Motor neuron (in vitro differentiated cells): ENCODE results near the gene CALCOCO1. TPM values are rescaled to one million over a fixed set of nuclear protein-coding genes. Genes with fewer than 3 reads are reported as not detected.
A peak's percentile ranks its signal among the peaks of the same experiment; 100 is the strongest.

Source experiments
- ATAC-seq, 8 experiments: fragments of 200-7000 bp; cut with Tn5 transposase; replicated peaks in 6 of 8; 2 replicates each; pipeline ENCODE4 v1.8.0; 2021; ENCODE audit warnings: mild to moderate bottlenecking in 8 of 8, moderate library complexity in 8 of 8
- H3K27ac ChIP-seq, 2 donors: fragments of 250-450 bp; sonication (Bioruptor Pico); 2 replicates each; pipeline ENCODE4 v1.9.0; 2021; ENCODE audit warnings: antibody characterized with exemption in 2 of 2, mild to moderate bottlenecking in 2 of 2, moderate library complexity in 1 of 2
- H3K4me1 ChIP-seq, 2 donors: fragments of 250-450 bp; sonication (Bioruptor Pico); replicated peaks in 1 of 2; 2 replicates each; pipeline ENCODE4 v1.6.1; 2021; ENCODE audit warnings: antibody characterized with exemption in 2 of 2, mild to moderate bottlenecking in 2 of 2, moderate library complexity in 1 of 2
- H3K4me3 ChIP-seq, 5 donors: fragments of 250-450 bp; sonication (Bioruptor Pico); 2 replicates each; pipeline ENCODE4 v1.9.0; 2021; ENCODE audit warnings: antibody characterized with exemption in 5 of 5, mild to moderate bottlenecking in 5 of 5, moderate library complexity in 4 of 5
- WGBS, 10 experiments: fragments of 450-650 bp; shearing (Covaris generic); methylation state at CpG; one replicate each; pipeline ENCODE4 v1.0.0; 2022; 5-methylcytosine and 5-hydroxymethylcytosine counted together
- in situ Hi-C, 9 experiments: fragments of 400-800 bp; cut with MboI; loops; one replicate each; pipeline ENCODE4 v1.15.0; 2021; ENCODE audit warnings: low sequenced_read_pairs in 9 of 9, low pct_unique_long_range_greater_than_20kb in 2 of 9; ENCODE audit not compliant: unreplicated experiment in 9 of 9
- total RNA-seq, 8 experiments: library from RNA; unstranded; fragments of 300-600 nt; gene quantifications; 2 replicates each; pipeline versions ENCODE4 v1.2.3 to v1.2.4, GENCODE V29; 2022

CALCOCO1 gene
- total RNA-seq, 8 experiments from 2014 or later: 28.8 to 141 (median 64.2) TPM

DNA sequence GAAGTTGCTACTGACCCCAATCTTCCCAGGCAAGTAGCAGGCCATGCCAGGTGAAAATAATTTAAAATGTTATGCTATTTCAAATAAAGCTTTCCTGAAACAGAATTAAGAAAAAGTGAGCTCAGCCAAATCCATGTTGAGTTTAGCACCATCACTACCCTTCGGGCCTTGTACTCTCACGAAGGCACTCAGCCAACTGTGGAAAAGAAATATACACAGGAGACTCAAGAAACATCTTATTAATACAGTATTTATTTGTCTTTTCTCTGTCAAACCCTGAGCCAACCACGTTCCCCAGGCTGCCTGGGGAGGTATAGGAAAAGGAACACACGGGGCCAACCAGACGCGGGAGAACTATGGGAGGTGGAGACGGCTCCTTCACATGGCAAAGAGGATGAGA lies 62.3 kb downstream of the CALCOCO1 start:
- 67 to 100% (median 89%) methylated on average over 1 to 7 of the region's 7 CpGs; no CpG with 5 or more reads in 1 of the 10 experiments for WGBS, 10 experiments
- peaks cover 0 to 4% of the 10 kb centered on the region in 2 donors for H3K4me1 ChIP-seq
- in situ Hi-C loops: loop anchor here in 2 of 9 experiments (25.0 kb wide), 1 partner anchor 128 kb away; no protein-coding TSS in a partner anchor
- no peak for ATAC-seq
- no peak overlapping the region for H3K27ac ChIP-seq
- no peak overlapping the region for H3K4me3 ChIP-seq

DNA sequence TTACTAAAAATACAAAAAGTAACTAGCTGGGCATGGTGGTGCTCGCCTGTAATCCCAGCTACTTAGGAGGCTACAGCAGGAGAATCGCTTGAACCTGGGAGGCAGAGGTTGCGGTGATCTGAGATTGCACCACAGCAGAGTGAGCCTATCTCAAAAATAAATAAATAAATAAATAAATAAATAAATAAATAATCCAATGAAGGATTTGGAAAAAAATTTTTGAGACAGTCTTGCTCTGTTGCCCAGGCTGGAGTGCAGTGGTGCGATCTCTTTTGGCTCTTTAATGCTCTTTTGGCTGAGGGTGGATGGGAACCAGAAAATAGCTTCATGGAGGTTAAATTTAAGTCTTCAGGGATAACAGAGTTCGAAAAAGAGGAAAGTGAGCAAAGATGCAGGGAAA lies 63.1 kb downstream of the CALCOCO1 start:
- Histone ChIP-seq H3K27ac (no peak overlapping the region), H3K4me1 (peaks cover 7 to 11% of the 10 kb centered on the region in 2 donors), H3K4me3 (no peak overlapping the region)
- ATAC-seq: no peak
- in situ Hi-C loops: loop anchor here in 2 of 9 experiments (25.0 kb wide), 1 partner anchor 127 kb away; no protein-coding TSS in a partner anchor
- 69 to 100% (median 92%) methylated on average over 2 to 5 of the region's 5 CpGs; no CpG with 5 or more reads in 1 of the 10 experiments for WGBS, 10 experiments

DNA sequence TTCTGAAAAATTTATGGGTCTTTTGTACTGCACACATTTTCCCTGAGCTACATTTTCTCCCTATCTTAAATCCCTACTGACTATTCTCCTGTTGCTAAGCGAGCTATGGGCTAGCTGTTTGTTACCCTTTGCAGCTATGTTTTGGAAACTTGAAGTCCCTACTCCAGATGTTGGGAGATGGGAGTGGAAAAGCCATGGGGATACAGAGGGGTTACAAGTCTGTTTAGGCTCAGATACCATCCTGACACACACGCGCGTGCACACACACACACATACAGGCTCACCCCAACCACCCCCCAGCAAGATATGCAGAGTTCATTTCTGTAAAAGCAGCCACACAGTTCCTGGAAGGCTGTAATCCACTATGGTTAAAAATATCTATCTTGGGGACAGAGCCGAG lies 67.2 kb downstream of the CALCOCO1 start:
- H3K27ac ChIP-seq: peak overlapping the region in 1 of 2 donors; percentile 12
- H3K4me3 ChIP-seq: no peak overlapping the region
- peaks cover 15 to 19% of the 10 kb centered on the region in 2 donors for H3K4me1 ChIP-seq
- in situ Hi-C loops: loop anchor here in 2 of 9 experiments (25.0 kb wide), 1 partner anchor 123 kb away; no protein-coding TSS in a partner anchor
- 7 to 81% (median 50%) methylated on average over 1 to 3 of the region's 5 CpGs; no CpG with 5 or more reads in 4 of the 10 experiments for WGBS, 10 experiments
- peak in 3 of 8 experiments; percentile 5 to 56 (median 30) for ATAC-seq

DNA sequence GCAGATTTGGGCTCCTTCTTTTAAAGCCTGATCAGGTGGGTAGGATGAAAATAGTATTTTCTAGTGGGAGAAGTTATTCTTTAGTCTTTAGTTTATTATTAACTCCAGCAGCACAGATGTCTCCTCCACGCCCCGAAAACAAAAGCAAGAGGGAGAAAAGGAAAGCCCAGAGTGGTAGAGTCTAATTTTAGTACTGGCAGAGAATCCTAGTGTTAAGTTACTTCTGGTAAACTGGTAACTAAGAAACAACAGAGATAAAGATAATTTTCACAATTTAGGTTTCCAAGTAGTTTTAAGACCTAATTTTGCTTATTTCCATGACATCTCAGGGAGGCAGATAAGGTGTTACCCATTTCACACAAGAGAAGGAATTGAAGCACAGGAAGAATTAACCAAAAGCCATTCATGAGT lies 67.7 kb downstream of the CALCOCO1 start:
- in situ Hi-C loops: loop anchor here in 2 of 9 experiments (25.0 kb wide), 1 partner anchor 122 kb away; no protein-coding TSS in a partner anchor
- WGBS, 10 experiments: 13 to 100% (median 25%) methylated on average over 2 of the region's 2 CpGs; no CpG with 5 or more reads in 2 of the 10 experiments
- peak in 2 of 8 experiments; percentile 32 for ATAC-seq
- Histone ChIP-seq H3K4me3 (no peak overlapping the region), H3K27ac (peak overlapping the region; percentile 12 to 22), H3K4me1 (peaks cover 15 to 19% of the 10 kb centered on the region in 2 donors)

DNA sequence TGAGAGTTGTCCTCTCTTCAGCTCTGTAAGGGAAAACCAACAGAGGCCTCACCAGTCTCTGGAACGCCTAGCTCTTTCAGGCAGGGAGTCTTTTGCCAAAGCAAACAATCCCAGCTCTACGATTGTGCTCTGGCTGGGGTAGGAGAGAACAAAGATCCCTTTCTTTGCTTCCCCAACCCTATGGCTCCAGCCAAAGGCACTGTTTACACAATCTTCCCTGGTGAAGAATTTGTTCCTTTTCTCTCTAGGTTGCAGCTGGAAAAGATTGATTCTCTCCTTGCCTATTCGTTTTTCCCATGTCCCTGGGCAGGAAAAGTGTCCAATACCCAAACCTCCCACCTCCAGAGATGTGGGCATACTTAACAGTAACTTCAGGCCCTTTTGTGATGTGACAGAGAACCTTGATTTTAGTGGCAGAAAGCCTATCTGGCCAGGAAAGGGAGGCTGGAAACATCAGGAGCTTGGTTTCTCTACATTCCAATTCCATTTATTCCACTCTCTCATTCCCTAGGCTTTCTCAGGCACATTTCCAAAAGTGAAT lies 68.2 kb downstream of the CALCOCO1 start:
- ATAC-seq: peak in 7 of 8 experiments; percentile 10 to 97 (median 95)
- Histone ChIP-seq H3K4me1 (peaks cover 15 to 19% of the 10 kb centered on the region in 2 donors), H3K27ac (peak overlapping the region; percentile 22 to 28), H3K4me3 (no peak overlapping the region)
- in situ Hi-C loops: loop anchor here in 2 of 9 experiments (25.0 kb wide), 1 partner anchor 122 kb away; no protein-coding TSS in a partner anchor
- WGBS, 10 experiments: 0 to 33% (median 0%) methylated on average over 1 to 3 of the region's 3 CpGs; no CpG with 5 or more reads in 4 of the 10 experiments

Other genes with a start within 250 kb of the CALCOCO1 start
- gene MAP3K12, start 228.0 kb downstream of the CALCOCO1 start, total RNA-seq: 10 to 100 TPM; 17.2 to 90.3 (median 32.7) TPM
- 10 to 100 TPM; 24.8 to 56.9 (median 44.5) TPM for gene TARBP2, start 226.2 kb downstream of the CALCOCO1 start, total RNA-seq
- gene NPFF, start 220.0 kb downstream of the CALCOCO1 start, total RNA-seq: 1 to 10 TPM in 1 of 8 experiments, under 1 TPM in 1, not detected in 6; 0.78 to 2.2 TPM
- gene ATF7, start 101.1 kb downstream of the CALCOCO1 start, total RNA-seq: 10 to 100 TPM in 5 of 8 experiments, 1 to 10 TPM in 3; 7.9 to 37.7 (median 12.5) TPM
- 100 to 1,000 TPM; 318 to 563 (median 434) TPM for gene ATP5MC2, start 51.4 kb downstream of the CALCOCO1 start, total RNA-seq
- 1 to 10 TPM in 1 of 8 experiments, not detected in 7; 1.1 TPM for gene CISTR, start 24.5 kb upstream of the CALCOCO1 start, total RNA-seq
- 1 to 10 TPM in 2 of 8 experiments, under 1 TPM in 4, not detected in 2; 0.05 to 4.7 (median 0.38) TPM for gene HOXC13, start 211.4 kb upstream of the CALCOCO1 start, total RNA-seq
- gene HOXC12, start 227.5 kb upstream of the CALCOCO1 start, total RNA-seq: 1 to 10 TPM in 1 of 8 experiments, under 1 TPM in 5, not detected in 2; 0.13 to 5.2 (median 0.34) TPM
- 1 to 10 TPM in 1 of 8 experiments, under 1 TPM in 5, not detected in 2; 0.08 to 9.5 (median 0.35) TPM for gene HOXC11, start 245.7 kb upstream of the CALCOCO1 start, total RNA-seq
- 1 to 10 TPM in 1 of 8 experiments, under 1 TPM in 4, not detected in 3; 0.14 to 8.0 (median 0.42) TPM for gene HOTAIR, start 247.5 kb upstream of the CALCOCO1 start, total RNA-seq